ENCODE measurements around the gene ZNF592. TPM values are rescaled to one million over a fixed set of nuclear protein-coding genes. Genes with fewer than 3 reads are reported as not detected.
"Not testable (repeated sequence)": the region's sequence is repeated elsewhere in the genome, so short reads cannot be mapped to it uniquely, and the experiment has no call there.

The ZNF592 gene
- total and polyA plus RNA-seq, 7 experiments from 2014 or later, result 4.9 to 39.0 (median 37.2) TPM

DNA sequence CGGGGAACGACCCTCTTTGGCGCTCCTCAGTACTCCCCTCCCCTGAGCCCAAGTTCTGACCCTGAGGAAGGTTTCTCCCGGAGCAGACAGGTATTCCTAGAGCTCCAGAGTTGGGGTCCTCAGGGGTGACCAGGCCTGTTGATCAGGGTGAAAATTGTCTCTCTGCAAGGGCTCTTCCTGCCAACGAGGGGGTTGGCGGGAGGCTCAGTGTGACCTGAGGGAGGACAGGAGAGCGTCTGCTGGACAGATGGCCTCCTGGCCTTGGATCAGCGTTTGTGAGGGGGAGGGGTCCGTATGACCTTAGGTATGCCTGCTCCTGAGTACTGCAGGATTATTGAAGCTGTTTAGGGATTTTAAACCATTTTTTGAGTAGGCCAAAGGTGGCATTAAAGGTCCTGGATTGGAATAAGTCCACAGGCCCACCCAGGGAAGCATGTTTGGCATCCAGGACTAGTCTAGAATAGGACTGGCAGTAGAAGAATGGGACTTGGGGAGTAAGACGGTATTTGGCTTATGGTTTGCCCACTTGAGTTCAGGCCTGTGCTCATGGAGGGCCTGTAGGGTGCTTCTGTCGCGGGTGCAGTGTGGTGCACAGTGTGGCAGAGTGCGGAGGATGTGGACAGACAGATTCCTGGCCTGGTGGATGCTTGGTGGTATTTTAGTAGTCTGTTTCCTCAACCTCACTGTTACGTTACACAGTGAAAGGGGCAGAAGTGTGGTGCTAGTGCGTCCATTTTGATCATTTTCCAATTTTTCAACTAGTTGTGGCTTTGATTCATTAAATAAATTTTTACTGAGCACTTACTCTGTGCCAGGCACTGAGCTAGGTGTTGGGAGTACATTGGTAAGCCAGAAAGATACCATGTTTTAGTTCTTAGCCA lies 959 bp downstream of the ZNF592 start:
- DNase-seq (peak in 8 of 9 donors; percentile 42 to 55 (median 45)), ATAC-seq (peak; percentile 31)
- Mint-ChIP-seq H3K36me3 (peaks cover 5 to 35% (median 11%) of the 10 kb centered on the region in 5 donors), H3K27me3 (no peaks in the 10 kb centered on the region), H3K4me3 (peak overlapping the region; percentile 89 to 99 (median 94)), H3K4me1 (peaks cover 54 to 81% (median 70%) of the 10 kb centered on the region in 7 donors), H3K27ac (peak overlapping the region; percentile 81 to 98 (median 90)), H3K9me3 (no peaks in the 10 kb centered on the region)
- Histone ChIP-seq H3K36me3 (ENCODE audit: control insufficient read depth in 2 of 3, insufficient read depth in 3 of 3, low read length in 3 of 3) (peaks cover 0 to 5% (median 0%) of the 10 kb centered on the region in 3 experiments), H3K4me3 (ENCODE audit: low read length) (peak overlapping the region; percentile 70), H3K4me1 (ENCODE audit: control insufficient read depth in 2 of 2, insufficient read depth in 2 of 2, low read length in 2 of 2) (peaks cover 29 to 37% of the 10 kb centered on the region in 2 donors), H3K27ac (ENCODE audit: low read depth, low read length) (peak overlapping the region; percentile 71), H3K9me3 (ENCODE audit: control insufficient read depth in 2 of 3, low read length in 3 of 3) (no peaks in the 10 kb centered on the region), H3K27me3 (ENCODE audit: control insufficient read depth in 2 of 2, insufficient read depth in 2 of 2, low read length in 2 of 2) (no peaks in the 10 kb centered on the region)
- ChIA-PET POLR2A (interaction anchor here (0.5 to 4.5 kb wide), 19 partner anchors 9 to 150 kb away, joined by 3 to 104 read pairs (median 4); partner anchors contain the start of genes SEC11A and WDR73), CTCF (interaction anchor here (0.6 to 1.5 kb wide), 6 partner anchors 14 to 95 kb away, joined by 3 to 8 read pairs (median 4); partner anchors contain the start of genes SEC11A and WDR73)
- intact Hi-C loops (cut with micrococcal nuclease), result loop anchor here (1.0 to 10.0 kb wide), 6 partner anchors 13 to 231 kb away; partner anchors contain the start of genes PDE8A (in 2 of the 2), WDR73 (in 1 of the 2) and ZSCAN2 (in 1 of the 2)

GRCh38 chr15:84750583-84751092 lies 2.2 kb downstream of the ZNF592 start:
- H3K27ac Mint-ChIP-seq, result peak overlapping the region; percentile 23 to 95 (median 86)
- H3K4me3 Mint-ChIP-seq, result peak overlapping the region; percentile 89 to 99 (median 94)
- Histone ChIP-seq H3K4me3 (ENCODE audit: low read length) (no peak overlapping the region), H3K27me3 (ENCODE audit: control insufficient read depth in 2 of 2, insufficient read depth in 2 of 2, low read length in 2 of 2) (no peaks in the 10 kb centered on the region), H3K36me3 (ENCODE audit: control insufficient read depth in 2 of 3, insufficient read depth in 3 of 3, low read length in 3 of 3) (peaks cover 0 to 5% (median 2%) of the 10 kb centered on the region in 3 experiments), H3K4me1 (ENCODE audit: control insufficient read depth in 2 of 2, insufficient read depth in 2 of 2, low read length in 2 of 2) (peaks cover 37 to 38% of the 10 kb centered on the region in 2 donors), H3K27ac (ENCODE audit: low read depth, low read length) (peak overlapping the region; percentile 48), H3K9me3 (ENCODE audit: control insufficient read depth in 2 of 3, low read length in 3 of 3) (no peaks in the 10 kb centered on the region)
- no peaks in the 10 kb centered on the region for H3K27me3 Mint-ChIP-seq
- intact Hi-C loops (cut with micrococcal nuclease), result no loop called here
- ChIA-PET CTCF (interaction anchor here (0.7 to 1.4 kb wide), 2 partner anchors 34 to 94 kb away, joined by 3 to 8 read pairs; partner anchors contain the start of gene SEC11A), POLR2A (interaction anchor here (0.8 to 4.5 kb wide), 7 partner anchors 23 to 97 kb away, joined by 3 to 104 read pairs (median 14); partner anchors contain the start of genes SEC11A and WDR73)
- no peak for DNase-seq
- ATAC-seq, result no peak
- no peaks in the 10 kb centered on the region for H3K9me3 Mint-ChIP-seq
- peaks cover 50 to 81% (median 69%) of the 10 kb centered on the region in 7 donors for H3K4me1 Mint-ChIP-seq
- peaks cover 5 to 32% (median 11%) of the 10 kb centered on the region in 5 donors for H3K36me3 Mint-ChIP-seq

GRCh38 chr15:84751721-84752120 lies 3.3 kb downstream of the ZNF592 start:
- Mint-ChIP-seq H3K4me3 (peak overlapping the region in 5 of 10 donors; percentile 2 to 56 (median 42)), H3K4me1 (peaks cover 52 to 79% (median 70%) of the 10 kb centered on the region in 7 donors), H3K36me3 (peaks cover 5 to 30% (median 11%) of the 10 kb centered on the region in 5 donors), H3K27ac (peak overlapping the region in 2 of 9 donors; percentile 47 to 74)
- DNase-seq; intact Hi-C loops (cut with micrococcal nuclease); ATAC-seq; H3K27me3 Mint-ChIP-seq; H3K4me3 ChIP-seq (ENCODE audit: low read length); H3K9me3 Mint-ChIP-seq; H3K27ac ChIP-seq (ENCODE audit: low read depth, low read length); H3K36me3 ChIP-seq (ENCODE audit: control insufficient read depth in 2 of 3, insufficient read depth in 3 of 3, low read length in 3 of 3); H3K9me3 ChIP-seq (ENCODE audit: control insufficient read depth in 2 of 3, low read length in 3 of 3); H3K27me3 ChIP-seq (ENCODE audit: control insufficient read depth in 2 of 2, insufficient read depth in 2 of 2, low read length in 2 of 2): not testable (repeated sequence)
- H3K4me1 ChIP-seq (ENCODE audit: control insufficient read depth in 2 of 2, insufficient read depth in 2 of 2, low read length in 2 of 2), result peaks cover 32 to 36% of the 10 kb centered on the region in 2 donors
- CTCF ChIA-PET, result interaction anchor here (0.7 to 1.3 kb wide), 4 partner anchors 30 to 179 kb away, joined by 3 to 5 read pairs (median 4); partner anchors contain the start of gene SEC11A
- POLR2A ChIA-PET, result interaction anchor here (0.9 to 4.5 kb wide), 4 partner anchors 16 to 36 kb away, joined by 4 to 104 read pairs (median 6); partner anchors contain the start of gene SEC11A

DNA sequence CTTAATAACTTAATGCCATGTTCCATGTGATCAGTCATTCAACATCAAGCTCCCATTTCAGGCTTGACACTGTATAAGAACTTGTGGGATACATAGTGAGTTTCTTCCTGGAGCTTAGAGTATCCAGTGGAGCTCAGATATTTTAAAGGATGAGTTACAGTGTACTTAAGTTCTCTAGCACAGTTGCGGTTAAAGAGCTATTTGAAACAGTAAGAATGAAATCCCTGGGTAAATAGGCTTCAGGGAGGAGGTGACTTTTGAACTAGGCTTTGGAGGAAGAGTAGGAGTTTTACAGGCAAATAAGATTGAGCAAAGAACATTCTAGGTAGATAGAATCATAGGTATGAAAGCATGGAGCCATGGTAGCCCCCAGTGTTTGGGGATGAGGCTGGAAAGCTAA lies 3.8 kb downstream of the ZNF592 start:
- ATAC-seq, result no peak
- intact Hi-C loops (cut with micrococcal nuclease), result no loop called here
- Histone ChIP-seq H3K4me1 (ENCODE audit: control insufficient read depth in 2 of 2, insufficient read depth in 2 of 2, low read length in 2 of 2) (peaks cover 28 to 36% of the 10 kb centered on the region in 2 donors), H3K36me3 (ENCODE audit: control insufficient read depth in 2 of 3, insufficient read depth in 3 of 3, low read length in 3 of 3) (peaks cover 0 to 5% (median 4%) of the 10 kb centered on the region in 3 experiments), H3K27ac (ENCODE audit: low read depth, low read length) (no peak overlapping the region), H3K9me3 (ENCODE audit: control insufficient read depth in 2 of 3, low read length in 3 of 3) (no peaks in the 10 kb centered on the region), H3K4me3 (ENCODE audit: low read length) (no peak overlapping the region), H3K27me3 (ENCODE audit: control insufficient read depth in 2 of 2, insufficient read depth in 2 of 2, low read length in 2 of 2) (no peaks in the 10 kb centered on the region)
- ChIA-PET POLR2A (interaction anchor here (0.6 to 4.5 kb wide), 6 partner anchors 16 to 64 kb away, joined by 3 to 104 read pairs (median 4); partner anchors contain the start of gene SEC11A), CTCF (interaction anchor here (0.7 to 1.3 kb wide), 5 partner anchors 31 to 178 kb away, joined by 3 to 5 read pairs (median 4); partner anchors contain the start of gene SEC11A)
- Mint-ChIP-seq H3K36me3 (peaks cover 5 to 29% (median 11%) of the 10 kb centered on the region in 5 donors), H3K4me1 (peaks cover 51 to 78% (median 68%) of the 10 kb centered on the region in 7 donors), H3K4me3 (peak overlapping the region in 8 of 10 donors; percentile 0 to 56 (median 42)), H3K27ac (peak overlapping the region in 8 of 9 donors; percentile 8 to 74 (median 34)), H3K9me3 (no peaks in the 10 kb centered on the region), H3K27me3 (no peaks in the 10 kb centered on the region)
- no peak for DNase-seq

DNA sequence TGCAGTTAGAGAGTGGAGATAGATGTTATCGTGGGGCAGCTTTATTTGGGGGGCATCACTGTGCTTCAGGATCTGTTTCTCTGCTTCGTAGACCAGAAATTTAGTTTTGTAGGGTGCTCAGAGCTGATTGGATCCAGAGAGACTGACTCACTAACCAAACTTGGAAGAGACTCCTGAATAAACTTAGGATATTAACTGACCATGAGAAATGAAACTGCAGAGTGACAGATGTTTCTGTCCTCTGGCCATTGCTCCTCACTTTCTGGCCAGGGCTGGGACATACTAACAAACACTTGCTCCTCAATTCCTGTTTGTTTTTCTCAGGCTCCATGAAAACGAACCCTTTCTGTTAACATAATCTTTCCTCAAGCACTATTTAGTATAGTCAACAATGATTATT lies 4.3 kb downstream of the ZNF592 start:
- intact Hi-C loops (cut with micrococcal nuclease), result no loop called here
- DNase-seq (no peak), ATAC-seq (no peak)
- POLR2A ChIA-PET, result interaction anchor here (0.6 to 4.5 kb wide), 6 partner anchors 17 to 65 kb away, joined by 3 to 104 read pairs (median 4); partner anchors contain the start of gene SEC11A
- H3K9me3 ChIP-seq (ENCODE audit: control insufficient read depth in 2 of 3, low read length in 3 of 3), result no peaks in the 10 kb centered on the region
- peaks cover 45 to 75% (median 63%) of the 10 kb centered on the region in 7 donors for H3K4me1 Mint-ChIP-seq
- H3K36me3 Mint-ChIP-seq, result peaks cover 5 to 24% (median 11%) of the 10 kb centered on the region in 5 donors
- no peak overlapping the region for H3K27ac ChIP-seq (ENCODE audit: low read depth, low read length)
- CTCF ChIA-PET, result interaction anchor here (0.8 to 1.3 kb wide), 3 partner anchors 37 to 122 kb away, joined by 4 to 5 read pairs (median 4); partner anchors contain the start of gene SEC11A
- peaks cover 0 to 4% (median 3%) of the 10 kb centered on the region in 3 experiments for H3K36me3 ChIP-seq (ENCODE audit: control insufficient read depth in 2 of 3, insufficient read depth in 3 of 3, low read length in 3 of 3)
- peaks cover 28 to 36% of the 10 kb centered on the region in 2 donors for H3K4me1 ChIP-seq (ENCODE audit: control insufficient read depth in 2 of 2, insufficient read depth in 2 of 2, low read length in 2 of 2)
- H3K4me3 Mint-ChIP-seq, result peak overlapping the region in 7 of 10 donors; percentile 2 to 56 (median 41)
- no peaks in the 10 kb centered on the region for H3K27me3 Mint-ChIP-seq
- peak overlapping the region in 7 of 9 donors; percentile 9 to 74 (median 47) for H3K27ac Mint-ChIP-seq
- H3K4me3 ChIP-seq (ENCODE audit: low read length), result no peak overlapping the region
- no peaks in the 10 kb centered on the region for H3K27me3 ChIP-seq (ENCODE audit: control insufficient read depth in 2 of 2, insufficient read depth in 2 of 2, low read length in 2 of 2)
- H3K9me3 Mint-ChIP-seq, result no peaks in the 10 kb centered on the region

All from naive thymus-derived CD4-positive, alpha-beta T cell (primary cell).